ENCODE data around the gene NEO1. TPM values are rescaled to one million over a fixed set of nuclear protein-coding genes. Genes with fewer than 3 reads are reported as not detected.
"Not testable (repeated sequence)": the region's sequence is repeated elsewhere in the genome, so short reads cannot be mapped to it uniquely, and the experiment has no call there.

The NEO1 gene
- total and polyA plus RNA-seq, 7 donors, result 2.5 to 33.3 (median 22.5) TPM

- WGBS, 3 donors, result 96 to 99% (median 98%) methylated on average over 3 of the region's 3 CpGs
- H3K36me3 ChIP-seq (ENCODE audit: insufficient read depth in 1 of 2, low read depth in 1 of 2), result no peaks in the 10 kb centered on the region
- no peak for TF ChIP-seq CTCF (IDR thresholded peaks at IDR 0.05)
Observed at GRCh38 chr15:73165435-73165834, 113.2 kb downstream of the NEO1 start.

DNA sequence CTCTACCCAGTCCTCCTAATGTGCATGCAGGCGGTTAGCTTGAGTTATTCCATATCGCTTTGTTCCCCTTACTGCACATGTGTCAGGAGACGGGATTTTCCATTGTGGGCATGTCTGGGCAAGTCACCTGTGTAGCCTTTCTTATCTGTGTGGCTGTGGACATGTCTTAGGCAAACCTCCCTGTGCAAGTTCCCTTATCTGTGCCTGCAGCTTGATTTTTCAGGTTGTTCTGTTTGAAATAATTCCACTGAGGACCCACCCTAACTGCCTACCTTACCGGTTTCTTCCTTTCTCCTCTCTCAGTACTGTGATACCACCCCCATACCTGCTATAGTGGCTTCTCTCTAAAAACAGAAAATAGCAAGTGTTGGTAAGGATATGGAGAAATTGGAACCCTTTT lies 113.6 kb downstream of the NEO1 start:
- no peak overlapping the region for H3K4me3 ChIP-seq
- peaks cover 9% of the 10 kb centered on the region for H3K4me1 ChIP-seq
- H3K9me3 ChIP-seq, result no peaks in the 10 kb centered on the region
- no peak for DNase-seq
- ATAC-seq, result no peak
- intact Hi-C loops (cut with DNase I), result no loop called here
- H3K27me3 ChIP-seq (ENCODE audit: insufficient read depth in 3 of 3, low read length in 2 of 3), result no peaks in the 10 kb centered on the region
- H3K27ac ChIP-seq, result no peak overlapping the region
- TF ChIP-seq CTCF (IDR thresholded peaks at IDR 0.05), result no peak
- 94 to 99% (median 94%) methylated on average over 4 of the region's 4 CpGs for WGBS, 3 donors
- no peaks in the 10 kb centered on the region for H3K36me3 ChIP-seq (ENCODE audit: insufficient read depth in 1 of 2, low read depth in 1 of 2)

More at GRCh38 chr15:73165435-73165834, 113.2 kb downstream of the NEO1 start:
- ATAC-seq (no peak), DNase-seq (no peak)
- no peak overlapping the region for H3K4me3 ChIP-seq
- H3K9me3 ChIP-seq, result no peaks in the 10 kb centered on the region
- H3K27ac ChIP-seq, result no peak overlapping the region
- intact Hi-C loops (cut with DNase I), result no loop called here
- H3K27me3 ChIP-seq (ENCODE audit: insufficient read depth in 3 of 3, low read length in 2 of 3), result no peaks in the 10 kb centered on the region
- peaks cover 9% of the 10 kb centered on the region for H3K4me1 ChIP-seq

- H3K27me3 ChIP-seq (ENCODE audit: insufficient read depth in 3 of 3, low read length in 2 of 3); H3K36me3 ChIP-seq (ENCODE audit: insufficient read depth in 1 of 2, low read depth in 1 of 2); H3K4me1 ChIP-seq; intact Hi-C loops (cut with DNase I); ATAC-seq; DNase-seq; H3K4me3 ChIP-seq; H3K27ac ChIP-seq; H3K9me3 ChIP-seq: not testable (repeated sequence)
- WGBS, 3 donors, result no CpG with 5 or more reads among the region's 1 CpG
Observed at GRCh38 chr15:73166711-73167110, 114.4 kb downstream of the NEO1 start.

- intact Hi-C loops (cut with DNase I), result no loop called here
- no peak for TF ChIP-seq CTCF (IDR thresholded peaks at IDR 0.05)
- DNase-seq (no peak), ATAC-seq (no peak)
- H3K4me3 ChIP-seq, result no peak overlapping the region
- H3K36me3 ChIP-seq (ENCODE audit: insufficient read depth in 1 of 2, low read depth in 1 of 2), result no peaks in the 10 kb centered on the region
- peaks cover 6% of the 10 kb centered on the region for H3K4me1 ChIP-seq
- WGBS, 3 donors, result 96 to 99% (median 98%) methylated on average over 3 of the region's 3 CpGs
- no peaks in the 10 kb centered on the region for H3K9me3 ChIP-seq
- no peak overlapping the region for H3K27ac ChIP-seq
- H3K27me3 ChIP-seq (ENCODE audit: insufficient read depth in 3 of 3, low read length in 2 of 3), result no peaks in the 10 kb centered on the region
Observed at GRCh38 chr15:73168487-73168886, 116.2 kb downstream of the NEO1 start.

DNA sequence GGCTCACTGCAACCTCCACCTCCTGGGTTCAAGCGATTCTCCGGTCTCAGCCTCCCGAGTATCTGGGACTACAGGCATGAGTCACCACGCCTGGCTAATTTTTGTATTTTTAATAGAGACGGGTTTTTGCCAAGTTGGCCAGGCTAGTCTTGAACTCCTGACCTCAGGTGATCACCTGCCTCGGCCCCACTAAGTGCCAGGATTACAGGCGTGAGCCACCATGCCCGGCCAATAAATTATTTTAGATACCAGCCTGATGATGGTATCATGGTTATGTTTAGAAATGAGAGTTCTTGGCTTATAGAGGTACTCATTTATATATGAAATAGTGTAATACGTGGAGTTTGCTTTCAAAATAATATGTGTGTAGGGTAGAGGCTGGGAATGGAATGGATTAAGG lies 119.4 kb downstream of the NEO1 start:
- Histone ChIP-seq H3K9me3 (no peaks in the 10 kb centered on the region), H3K4me3 (no peak overlapping the region), H3K27me3 (ENCODE audit: insufficient read depth in 3 of 3, low read length in 2 of 3) (no peaks in the 10 kb centered on the region), H3K4me1 (peaks cover 20% of the 10 kb centered on the region), H3K36me3 (ENCODE audit: insufficient read depth in 1 of 2, low read depth in 1 of 2) (no peaks in the 10 kb centered on the region), H3K27ac (peak overlapping the region; percentile 32)
- intact Hi-C loops (cut with DNase I), result no loop called here
- ATAC-seq (peak in 3 of 4 donors; percentile 47 to 83 (median 72)), DNase-seq (peak in 1 of 2 donors; percentile 56)
- 50 to 74% (median 54%) methylated on average over 9 of the region's 9 CpGs for WGBS, 3 donors
- no peak for TF ChIP-seq CTCF (IDR thresholded peaks at IDR 0.05)

Measured in psoas muscle (tissue), 8 donors.